Thyroid gland (tissue), 4 donors: ENCODE measurements around the gene DOHH. TPM values are rescaled to one million over a fixed set of nuclear protein-coding genes. Genes with fewer than 3 reads are reported as not detected.
"Not testable (repeated sequence)": the region's sequence is repeated elsewhere in the genome, so short reads cannot be mapped to it uniquely, and the experiment has no call there.

Experiments used
- DNase-seq, 2 donors: peaks; one replicate each; pipeline ENCODE4 v3.0.0-alpha.2; 2019
- H3K27ac ChIP-seq, 3 donors: fragments of 200-600 bp; sonication (generic); 1 replicate in 2 of 3; 2 replicates in 1 of 3; pipeline ENCODE4 v1.5.1; 2016 to 2019; ENCODE audit warnings: mild to moderate bottlenecking in 1 of 3, moderate library complexity in 1 of 3
- H3K27me3 ChIP-seq: fragments of 200-600 bp; sonication (generic); one replicate; pipeline ENCODE4 v1.5.1; 2019
- H3K36me3 ChIP-seq, 2 donors: fragments of 200-600 bp; sonication (generic); one replicate each; pipeline ENCODE4 v1.5.1; 2016 to 2019
- H3K4me1 ChIP-seq, 2 donors: fragments of 200-600 bp; sonication (generic); one replicate each; pipeline ENCODE4 v1.5.1; 2017 to 2019
- H3K4me3 ChIP-seq, 3 donors: fragments of 200-600 bp; sonication (generic); replicated peaks in 1 of 3; 1 replicate in 2 of 3; 2 replicates in 1 of 3; pipeline ENCODE4 v1.5.1; 2016; ENCODE audit warnings: mild to moderate bottlenecking in 1 of 3
- H3K9me3 ChIP-seq: fragments of 200-600 bp; sonication (generic); one replicate; pipeline ENCODE4 v1.5.1; 2017
- POLR2A ChIP-seq, 2 donors: fragments of 450-650 bp; IDR thresholded peaks; one replicate each; pipeline ENCODE4 v1.6.1; 2017; ENCODE audit warnings: antibody characterized with exemption in 2 of 2, mild to moderate bottlenecking in 2 of 2, moderate library complexity in 1 of 2
- WGBS, 2 donors: methylation state at CpG; one replicate each; pipeline ENCODE4 v1.1.5; 2017; 5-methylcytosine and 5-hydroxymethylcytosine counted together
- intact Hi-C: fragments of 100-400 bp; cut with DNase I; formaldehyde crosslinking; loops from one replicate; pipeline ENCODE4 v1.15.1; 2023
- total RNA-seq, 4 donors: library from RNA; depleted of rRNA; stranded (reverse); fragments of >200 nt; gene quantifications; one replicate each; pipeline ENCODE4 v1.2.3, GENCODE V29; 2016
- TF ChIP-seq, protein P1 (sequence below), 6 experiments: fragments of 200-600 bp in 3 of 6; fragments of 450-650 bp in 3 of 6; sonication (generic) in 3 of 6; IDR thresholded peaks; one replicate each; pipeline ENCODE4 v1.5.1; 2016 to 2019; ENCODE audit warnings: antibody characterized with exemption in 6 of 6, mild to moderate bottlenecking in 2 of 6, inconsistent platforms in 1 of 6, moderate library complexity in 1 of 6

Gene DOHH
- total RNA-seq, 4 donors from 2014 or later = 9.0 to 18.9 (median 13.6) TPM

DNA sequence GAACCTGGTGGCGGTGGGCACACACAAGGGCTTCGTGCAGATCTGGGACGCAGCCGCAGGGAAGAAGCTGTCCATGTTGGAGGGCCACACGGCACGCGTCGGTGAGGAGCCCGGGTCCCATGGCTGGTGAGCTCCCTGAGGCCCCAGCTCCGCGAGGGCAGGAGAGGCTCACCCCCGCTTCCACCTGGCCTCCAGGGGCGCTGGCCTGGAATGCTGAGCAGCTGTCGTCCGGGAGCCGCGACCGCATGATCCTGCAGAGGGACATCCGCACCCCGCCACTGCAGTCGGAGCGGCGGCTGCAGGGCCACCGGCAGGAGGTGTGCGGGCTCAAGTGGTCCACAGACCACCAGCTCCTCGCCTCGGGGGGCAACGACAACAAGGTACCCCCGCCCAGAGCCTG is 31.2 kb upstream of the DOHH start:
- 95 to 97% methylated on average over 7 to 11 of the region's 29 CpGs for WGBS, 2 donors
- H3K36me3 ChIP-seq = peaks cover 62 to 75% of the 10 kb centered on the region in 2 donors

GRCh38 chr19:3530389-3530788 is 29.9 kb upstream of the DOHH start:
- intact Hi-C loops = no loop called here
- no peak overlapping the region for H3K27ac ChIP-seq
- no peaks in the 10 kb centered on the region for H3K4me1 ChIP-seq
- WGBS, 2 donors = 95% methylated on average over 12 of the region's 12 CpGs
- TF ChIP-seq POLR2A (IDR thresholded peaks at IDR 0.05) = no peak
- TF ChIP-seq, protein P1, sequence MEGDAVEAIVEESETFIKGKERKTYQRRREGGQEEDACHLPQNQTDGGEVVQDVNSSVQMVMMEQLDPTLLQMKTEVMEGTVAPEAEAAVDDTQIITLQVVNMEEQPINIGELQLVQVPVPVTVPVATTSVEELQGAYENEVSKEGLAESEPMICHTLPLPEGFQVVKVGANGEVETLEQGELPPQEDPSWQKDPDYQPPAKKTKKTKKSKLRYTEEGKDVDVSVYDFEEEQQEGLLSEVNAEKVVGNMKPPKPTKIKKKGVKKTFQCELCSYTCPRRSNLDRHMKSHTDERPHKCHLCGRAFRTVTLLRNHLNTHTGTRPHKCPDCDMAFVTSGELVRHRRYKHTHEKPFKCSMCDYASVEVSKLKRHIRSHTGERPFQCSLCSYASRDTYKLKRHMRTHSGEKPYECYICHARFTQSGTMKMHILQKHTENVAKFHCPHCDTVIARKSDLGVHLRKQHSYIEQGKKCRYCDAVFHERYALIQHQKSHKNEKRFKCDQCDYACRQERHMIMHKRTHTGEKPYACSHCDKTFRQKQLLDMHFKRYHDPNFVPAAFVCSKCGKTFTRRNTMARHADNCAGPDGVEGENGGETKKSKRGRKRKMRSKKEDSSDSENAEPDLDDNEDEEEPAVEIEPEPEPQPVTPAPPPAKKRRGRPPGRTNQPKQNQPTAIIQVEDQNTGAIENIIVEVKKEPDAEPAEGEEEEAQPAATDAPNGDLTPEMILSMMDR (IDR thresholded peaks at IDR 0.05) = no peak
- H3K27me3 ChIP-seq = no peaks in the 10 kb centered on the region
- H3K9me3 ChIP-seq = no peaks in the 10 kb centered on the region
- H3K36me3 ChIP-seq = peaks cover 58 to 74% of the 10 kb centered on the region in 2 donors
- H3K4me3 ChIP-seq = no peak overlapping the region
- no peak for DNase-seq

More for the DNA sequence above, 31.2 kb upstream of the DOHH start:
- Histone ChIP-seq H3K27ac (no peak overlapping the region), H3K4me3 (no peak overlapping the region), H3K27me3 (no peaks in the 10 kb centered on the region), H3K4me1 (no peaks in the 10 kb centered on the region), H3K9me3 (no peaks in the 10 kb centered on the region)
- intact Hi-C loops = no loop called here
- no peak for TF ChIP-seq POLR2A (IDR thresholded peaks at IDR 0.05)
- TF ChIP-seq, protein P1 (IDR thresholded peaks at IDR 0.05) = no peak
- DNase-seq = no peak

GRCh38 chr19:3529299-3529698 is 28.8 kb upstream of the DOHH start:
- DNase-seq, H3K4me1 ChIP-seq, H3K27me3 ChIP-seq, intact Hi-C loops, H3K4me3 ChIP-seq, H3K27ac ChIP-seq, H3K9me3 ChIP-seq: not testable (repeated sequence)
- H3K36me3 ChIP-seq = peaks cover 54 to 65% of the 10 kb centered on the region in 2 donors
- WGBS, 2 donors = 89 to 94% methylated on average over 7 of the region's 7 CpGs

DNA sequence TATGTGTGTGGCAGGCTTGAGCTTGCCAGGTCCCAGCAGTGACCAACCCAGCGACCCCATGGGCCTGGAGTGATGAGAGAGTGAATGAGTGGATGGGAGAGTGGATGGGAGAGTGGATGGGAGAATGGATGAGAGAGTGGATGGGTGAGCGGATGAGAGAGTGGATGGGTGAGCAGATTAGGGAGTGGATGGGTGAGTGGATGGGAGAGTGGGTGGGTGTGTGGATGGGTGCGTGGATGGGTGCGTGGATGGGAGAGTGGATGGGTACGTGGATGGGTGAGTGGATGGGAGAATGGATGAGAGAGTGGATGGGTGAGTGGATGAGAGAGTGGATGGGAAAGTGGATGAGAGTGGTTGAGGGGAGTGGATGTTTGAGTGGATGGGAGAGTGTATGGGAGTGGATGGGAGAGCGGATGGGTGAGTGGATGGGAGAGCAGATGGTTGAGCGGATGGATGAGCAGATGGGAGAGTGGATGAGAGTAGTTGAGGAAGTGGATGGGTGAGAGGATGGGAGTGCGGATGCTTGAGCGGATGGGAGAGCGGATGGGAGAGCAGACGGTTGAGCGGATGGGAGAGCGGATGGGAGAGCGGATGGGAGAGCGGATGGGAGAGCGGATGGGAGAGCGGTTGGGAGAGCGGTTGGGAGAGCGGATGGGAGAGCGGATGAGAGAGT is 28.2 kb upstream of the DOHH start:
- intact Hi-C loops = no loop called here
- H3K4me3 ChIP-seq = no peak overlapping the region
- DNase-seq = no peak
- H3K4me1 ChIP-seq = no peaks in the 10 kb centered on the region
- no peaks in the 10 kb centered on the region for H3K27me3 ChIP-seq
- WGBS, 2 donors = 95 to 96% methylated on average over 20 of the region's 20 CpGs
- TF ChIP-seq POLR2A (IDR thresholded peaks at IDR 0.05) = no peak
- TF ChIP-seq, protein P1 (IDR thresholded peaks at IDR 0.05) = no peak
- H3K36me3 ChIP-seq = peaks cover 56 to 62% of the 10 kb centered on the region in 2 donors
- H3K9me3 ChIP-seq = no peaks in the 10 kb centered on the region
- no peak overlapping the region for H3K27ac ChIP-seq

GRCh38 chr19:3528080-3528479 is 27.6 kb upstream of the DOHH start:
- Histone ChIP-seq H3K4me1 (no peaks in the 10 kb centered on the region), H3K36me3 (peaks cover 56 to 60% of the 10 kb centered on the region in 2 donors)
- 96 to 98% methylated on average over 8 to 11 of the region's 14 CpGs for WGBS, 2 donors

More at GRCh38 chr19:3528080-3528479, 27.6 kb upstream of the DOHH start:
- Histone ChIP-seq H3K9me3 (no peaks in the 10 kb centered on the region), H3K27me3 (no peaks in the 10 kb centered on the region), H3K4me3 (no peak overlapping the region), H3K27ac (no peak overlapping the region)
- TF ChIP-seq, protein P1 (IDR thresholded peaks at IDR 0.05) = no peak
- no peak for TF ChIP-seq POLR2A (IDR thresholded peaks at IDR 0.05)
- DNase-seq = no peak
- intact Hi-C loops = no loop called here
